NCI-H2081 (cell line): Measurements from ENCODE around the gene STK32C.
A peak's percentile ranks its signal among the peaks of the same experiment; 100 is the strongest.
"Not testable (repeated sequence)": the region's sequence is repeated elsewhere in the genome, so short reads cannot be mapped to it uniquely, and the experiment has no call there.

Experiments used
- DNase-seq, 2 experiments: peaks; one replicate each; lab custom pipeline; 2025; lab: John Stamatoyannopoulos, UW

STK32C gene

DNA sequence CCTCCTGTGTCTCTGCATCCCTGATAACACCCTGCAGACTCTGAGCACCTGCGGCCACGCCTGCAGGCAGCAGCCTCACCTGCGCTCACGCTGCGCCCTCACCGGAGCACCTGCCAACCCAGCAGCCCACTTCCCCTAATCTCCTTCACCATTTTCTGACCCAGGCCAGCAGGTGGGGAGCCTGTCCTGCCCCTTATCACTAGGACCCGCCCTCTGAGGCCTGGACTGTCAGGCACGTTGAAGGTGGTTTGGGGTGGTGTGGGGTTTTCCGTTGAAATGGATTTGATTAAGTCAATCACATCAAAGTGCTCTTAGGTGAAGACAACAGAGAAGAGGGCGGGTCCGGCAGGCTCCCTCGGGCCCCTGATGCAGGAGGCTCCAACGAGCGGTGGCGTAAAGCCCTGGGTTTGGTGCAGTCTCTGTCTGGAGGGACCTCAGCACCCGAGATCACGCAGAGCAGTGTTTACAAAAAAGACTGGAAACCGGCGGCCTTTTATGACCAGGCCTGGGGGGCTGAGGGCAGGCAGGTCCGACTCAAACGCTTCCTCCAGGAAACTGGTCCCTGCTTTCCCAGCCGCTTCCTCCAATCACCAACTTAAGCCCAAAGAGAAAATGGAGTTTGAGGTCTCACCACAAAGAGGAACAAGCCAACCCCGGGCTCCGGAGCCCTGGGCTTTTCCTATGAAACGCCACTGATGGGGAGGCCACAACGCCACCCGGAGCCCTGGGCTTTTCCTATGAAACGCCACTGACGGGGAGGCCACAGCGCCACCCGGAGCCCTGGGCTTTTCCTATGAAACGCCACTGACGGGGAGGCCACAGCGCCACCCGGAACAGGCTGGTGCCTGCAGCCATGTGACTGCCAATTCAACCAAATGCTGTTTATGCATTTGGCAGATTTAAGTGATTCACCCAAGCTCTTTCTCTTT is 75.5 kb downstream of the STK32C start:
- DNase-seq = peak in 1 of 2 experiments; percentile 2

DNA sequence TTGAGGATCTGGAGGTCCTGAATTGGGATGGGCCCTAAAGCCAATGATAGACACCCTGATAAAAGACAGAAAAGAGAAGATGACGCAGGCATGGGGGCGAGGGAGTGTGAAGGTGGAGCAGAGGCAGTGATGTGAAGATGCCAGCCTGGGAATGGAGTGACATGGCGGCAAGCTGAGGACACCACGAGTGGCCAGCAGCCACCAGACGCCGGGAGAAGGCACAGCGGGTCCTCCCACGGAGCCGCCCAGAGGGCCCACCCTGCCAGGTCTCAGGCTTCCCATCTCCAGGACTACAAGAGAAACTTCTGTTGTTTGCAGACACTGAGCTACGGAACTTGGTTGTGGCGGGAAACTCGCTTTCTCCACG is 76.1 kb downstream of the STK32C start:
- DNase-seq = no peak

DNA sequence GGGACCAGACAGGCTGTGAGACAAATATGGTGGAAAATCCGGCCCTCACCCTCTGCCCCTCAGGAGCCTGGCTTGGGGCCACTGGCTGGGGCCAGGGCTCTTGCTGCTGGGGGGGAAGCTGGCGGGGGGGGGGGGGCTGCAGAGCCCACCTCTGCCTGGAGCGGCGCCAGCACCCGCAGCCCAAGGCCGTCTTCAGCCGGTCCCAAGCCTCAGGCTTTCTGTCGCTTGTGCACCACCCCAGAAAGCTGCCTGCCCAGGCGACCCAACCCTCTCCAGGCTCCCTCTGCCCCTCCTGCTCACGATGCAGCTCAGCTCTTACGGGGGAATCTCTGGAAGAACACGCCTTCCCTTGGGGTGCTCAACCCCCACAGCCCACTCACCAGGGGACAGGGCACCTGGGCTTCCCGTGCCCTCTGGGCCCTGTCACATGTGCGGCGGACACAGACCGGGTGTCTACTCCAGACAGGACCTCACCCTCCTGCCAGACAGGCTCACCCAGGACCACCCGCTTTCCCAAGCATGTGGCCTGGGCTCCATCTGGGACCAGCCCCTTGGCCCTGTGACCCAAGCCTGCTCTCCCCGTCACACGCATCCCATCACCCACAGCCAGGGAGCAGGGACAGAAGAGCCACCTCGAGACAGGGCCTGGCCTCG is 77.1 kb downstream of the STK32C start:
- DNase-seq = no peak

DNA sequence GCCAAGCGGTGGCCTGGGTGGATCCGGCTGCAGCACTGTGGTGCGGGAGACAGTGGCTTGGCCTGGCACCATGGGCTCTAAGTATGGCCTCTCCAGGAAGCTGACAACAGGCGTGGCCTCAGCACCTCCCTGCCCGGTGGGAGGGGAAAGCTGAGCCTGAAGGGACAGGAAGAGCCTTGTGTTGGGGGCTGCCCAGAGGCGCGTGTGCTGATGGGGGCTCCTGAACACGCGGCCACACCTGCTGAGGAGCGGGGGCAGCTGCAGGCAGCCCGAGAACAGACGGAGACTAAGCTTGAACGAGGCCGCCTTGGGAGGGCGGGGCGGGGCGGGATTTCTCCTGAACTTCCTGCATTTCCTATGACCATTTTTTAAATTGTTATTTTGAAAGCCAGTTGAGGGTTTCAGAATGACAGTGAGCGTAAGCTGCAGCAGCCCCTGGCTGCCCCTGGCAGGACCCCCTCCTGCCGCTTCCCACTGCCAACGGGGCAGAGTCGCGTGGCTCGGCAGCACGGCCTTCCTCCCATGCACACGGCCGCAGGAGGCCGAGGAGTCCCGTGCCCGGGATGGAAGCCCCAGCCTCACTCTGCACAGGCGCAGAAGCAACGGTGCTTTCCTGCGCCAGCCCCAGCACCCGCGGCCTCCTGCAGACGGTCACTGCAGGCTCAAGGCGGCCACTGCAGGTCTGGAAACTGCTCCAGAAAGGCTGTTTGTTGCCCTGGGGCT is 77.8 kb downstream of the STK32C start:
- no peak for DNase-seq

GRCh38 chr10:132229096-132229495 is 78.7 kb downstream of the STK32C start:
- DNase-seq = no peak

DNA sequence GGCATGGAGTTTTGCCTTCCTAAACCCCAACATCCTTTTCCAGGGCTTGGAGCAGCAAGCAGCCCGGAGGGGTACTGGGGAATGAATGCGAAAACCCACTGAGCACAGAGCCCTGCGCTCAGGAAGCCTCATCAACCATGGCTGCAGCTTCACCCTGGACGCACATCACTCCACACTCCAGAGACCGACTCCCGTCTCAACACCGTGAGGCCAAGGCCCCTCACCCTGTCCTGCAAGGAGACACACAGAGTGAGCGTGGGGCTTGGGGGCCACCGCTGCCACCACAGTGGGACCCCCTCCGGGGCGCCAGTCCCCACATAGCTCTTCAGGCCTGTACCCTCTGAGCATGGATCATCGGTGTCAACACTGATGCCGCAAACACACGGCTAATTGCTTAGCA is 79.1 kb downstream of the STK32C start:
- DNase-seq = no peak

GRCh38 chr10:132227851-132228390 is 79.8 kb downstream of the STK32C start:
- no peak for DNase-seq

GRCh38 chr10:132226586-132227405 is 81.0 kb downstream of the STK32C start:
- DNase-seq = no peak

GRCh38 chr10:132225849-132226205 is 81.9 kb downstream of the STK32C start:
- DNase-seq = no peak

DNA sequence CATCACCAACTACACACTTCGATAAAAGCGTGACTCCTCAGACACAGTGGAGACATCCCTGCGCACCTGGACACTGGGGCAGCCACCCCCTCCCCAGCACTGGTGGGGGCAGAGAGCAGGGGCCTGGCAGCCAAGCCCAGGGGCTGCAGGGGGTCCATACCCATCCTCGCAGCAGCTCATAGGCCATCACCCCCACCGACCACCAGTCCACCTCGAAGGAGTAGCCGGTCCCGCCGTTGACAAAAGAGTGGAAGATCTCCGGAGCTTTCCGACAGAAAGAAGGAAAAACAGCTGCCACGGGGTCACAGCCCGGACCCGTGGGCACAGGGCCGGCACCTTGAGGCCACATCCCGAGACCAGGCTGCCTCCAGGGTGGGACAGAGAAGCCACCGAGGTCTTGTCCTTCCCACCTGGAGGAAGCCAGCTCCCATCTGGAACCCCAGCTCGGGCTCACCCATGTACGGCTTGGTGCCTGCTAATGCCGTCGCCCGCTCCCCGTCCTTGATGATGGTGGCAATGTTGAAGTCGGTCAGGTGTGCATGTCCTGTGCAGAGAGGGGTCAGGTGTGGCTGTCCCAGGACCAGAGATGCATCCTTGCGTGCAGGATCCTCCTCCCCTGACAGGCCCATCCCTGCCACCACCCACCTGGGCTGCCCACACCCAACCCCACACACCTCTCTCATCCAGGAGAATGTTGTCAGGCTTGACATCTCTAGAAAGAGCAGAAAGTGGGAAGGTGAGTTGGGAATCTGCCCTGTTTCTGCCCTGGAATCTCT is 82.5 kb downstream of the STK32C start:
- no peak for DNase-seq

DNA sequence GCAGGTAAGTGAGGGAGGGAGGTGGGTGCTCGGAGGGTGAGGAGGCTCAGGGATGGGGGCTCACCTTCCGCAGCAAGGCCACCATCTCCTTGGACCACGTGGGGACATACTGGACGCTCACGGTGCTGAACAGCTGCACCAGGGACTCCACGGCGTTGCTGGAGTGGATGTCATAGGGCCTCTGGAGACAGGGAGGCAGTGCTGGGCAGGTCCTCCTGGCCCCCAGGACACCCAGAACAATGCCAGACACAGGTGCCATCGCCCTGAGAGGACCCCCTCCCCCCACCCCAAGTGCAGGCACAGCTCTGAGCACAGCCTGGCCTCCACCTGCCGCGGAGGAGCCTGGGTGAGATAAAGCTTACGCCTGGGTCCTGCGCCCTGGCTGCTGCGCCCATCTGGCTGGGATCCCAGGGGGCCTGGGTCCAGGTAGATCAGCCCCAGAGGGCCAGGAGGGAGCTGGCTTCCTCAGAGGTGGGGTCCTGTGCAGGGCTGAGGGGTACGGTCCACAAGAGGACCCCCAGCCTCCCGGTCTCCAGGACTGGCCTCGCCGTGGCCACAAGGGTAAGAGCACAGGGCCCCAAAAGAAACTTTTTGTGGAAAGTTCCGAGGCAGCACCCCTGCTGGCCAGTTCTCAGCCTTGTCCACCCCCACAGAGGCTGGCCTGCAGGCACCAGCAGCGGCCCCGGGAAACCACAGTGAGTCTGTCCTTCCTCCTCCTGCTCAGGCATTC is 83.2 kb downstream of the STK32C start:
- no peak for DNase-seq

DNA sequence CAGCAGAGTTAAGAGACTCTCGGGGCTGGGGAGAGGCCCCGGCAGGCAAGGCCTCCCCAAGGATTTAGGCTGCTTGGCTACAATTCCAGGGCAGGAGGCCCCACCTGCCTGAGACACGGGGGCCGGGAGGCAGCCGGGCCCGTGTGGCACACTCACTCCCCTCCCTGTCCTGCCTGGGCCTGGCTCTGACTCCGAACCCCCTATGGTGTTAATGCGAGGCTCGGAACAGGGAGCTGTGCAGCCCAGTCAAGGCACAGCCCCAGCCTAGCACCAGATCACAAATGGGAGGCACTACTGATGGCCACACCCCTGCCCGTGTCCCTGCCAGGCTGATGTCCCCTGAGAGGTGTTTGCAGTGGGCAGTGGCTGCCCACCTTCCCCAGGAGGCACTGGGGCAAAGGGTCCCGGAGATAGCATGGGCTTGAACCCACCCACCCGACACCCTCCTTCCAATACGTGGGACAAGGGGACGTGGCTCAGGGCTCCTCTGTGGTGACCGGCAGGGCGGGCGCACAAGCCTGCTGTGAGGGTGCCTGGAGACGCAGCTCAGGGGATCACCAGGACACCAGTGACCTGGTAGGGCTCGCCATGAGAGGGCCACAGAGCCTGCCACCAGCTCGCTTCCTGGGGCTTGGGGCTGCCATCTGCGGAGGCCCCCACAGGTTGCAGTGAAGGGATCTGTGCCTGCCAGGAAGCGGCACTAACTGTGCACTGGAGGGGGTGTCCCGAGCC is 84.0 kb downstream of the STK32C start:
- no peak for DNase-seq

GRCh38 chr10:132223156-132223590 is 84.6 kb downstream of the STK32C start:
- peak; percentile 40 to 52 for DNase-seq

- no peak for DNase-seq
Measured at GRCh38 chr10:132222726-132223125, 85.0 kb downstream of the STK32C start.

- DNase-seq = not testable (repeated sequence)
Measured at GRCh38 chr10:132220996-132221395, 86.8 kb downstream of the STK32C start.

- DNase-seq = no peak
Measured at GRCh38 chr10:132220061-132220460, 87.7 kb downstream of the STK32C start.

DNA sequence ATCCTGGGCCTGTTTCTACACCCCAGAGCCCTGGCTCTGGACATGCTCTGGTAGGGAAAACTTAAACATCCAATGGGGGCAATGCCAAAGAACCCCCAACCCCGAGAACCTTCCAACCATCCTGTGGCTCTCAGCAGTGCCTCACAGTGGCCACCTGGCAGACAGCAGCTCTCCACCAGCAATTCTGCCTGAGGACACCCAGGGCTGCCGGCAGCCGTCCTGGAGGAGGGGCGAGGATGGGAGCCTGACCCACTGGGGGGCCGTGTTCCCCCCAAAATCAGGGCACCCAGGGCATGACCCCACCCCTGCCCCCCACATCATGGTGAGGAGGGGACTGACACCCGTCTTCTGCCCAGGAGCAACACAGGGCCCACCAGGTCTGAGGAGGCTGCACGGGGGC is 88.3 kb downstream of the STK32C start:
- no peak for DNase-seq

DNA sequence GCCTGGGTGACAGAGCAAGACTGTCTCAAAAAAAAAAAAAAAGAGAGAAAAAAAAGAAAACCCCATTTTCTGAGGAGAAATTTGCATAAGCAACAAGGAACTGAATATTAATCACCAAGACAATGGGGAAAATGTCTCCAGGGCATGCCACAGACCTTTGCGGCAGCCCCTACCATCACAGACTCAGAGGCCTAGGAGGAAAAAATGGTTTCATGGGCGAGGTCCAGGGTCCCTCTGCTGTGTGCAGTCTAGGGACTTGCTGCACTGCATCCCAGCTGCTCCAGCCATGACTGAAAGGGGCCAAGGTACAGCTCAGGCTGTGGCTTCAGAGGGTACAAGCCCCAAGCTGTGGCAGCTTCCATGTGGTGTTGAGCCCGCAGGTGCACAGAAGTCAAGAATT is 91.3 kb downstream of the STK32C start:
- not testable (repeated sequence) for DNase-seq

- DNase-seq = no peak
Measured at GRCh38 chr10:132213917-132214316, 93.8 kb downstream of the STK32C start.
